Breast epithelium (tissue), 3 donors: ENCODE data around the gene ZNF554.

Source experiments
- POLR2A ChIP-seq: fragments of 450-650 bp; IDR thresholded peaks from one replicate; pipeline ENCODE4 v1.6.1; 2016; ENCODE audit warnings: antibody characterized with exemption, mild to moderate bottlenecking, moderate library complexity
- TF ChIP-seq, protein P1 (sequence below), 3 donors: fragments of 450-650 bp; IDR thresholded peaks; one replicate each; pipeline ENCODE4 v1.5.1; 2016 to 2017; ENCODE audit warnings: antibody characterized with exemption in 3 of 3, mild to moderate bottlenecking in 3 of 3, moderate library complexity in 3 of 3

DNA sequence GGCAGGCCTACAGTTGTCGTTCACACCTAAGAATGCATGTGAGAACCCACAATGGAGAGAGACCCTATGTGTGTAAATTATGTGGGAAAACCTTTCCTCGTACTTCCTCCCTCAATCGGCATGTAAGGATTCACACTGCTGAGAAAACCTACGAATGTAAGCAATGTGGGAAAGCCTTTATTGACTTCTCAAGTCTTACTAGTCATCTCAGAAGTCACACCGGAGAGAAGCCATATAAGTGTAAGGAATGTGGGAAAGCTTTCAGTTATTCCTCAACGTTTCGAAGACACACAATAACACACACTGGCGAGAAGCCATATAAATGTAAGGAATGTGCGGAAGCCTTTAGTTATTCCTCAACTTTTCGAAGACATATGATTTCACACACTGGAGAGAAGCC is 32.9 kb downstream of the ZNF554 start:
- TF ChIP-seq, protein P1, sequence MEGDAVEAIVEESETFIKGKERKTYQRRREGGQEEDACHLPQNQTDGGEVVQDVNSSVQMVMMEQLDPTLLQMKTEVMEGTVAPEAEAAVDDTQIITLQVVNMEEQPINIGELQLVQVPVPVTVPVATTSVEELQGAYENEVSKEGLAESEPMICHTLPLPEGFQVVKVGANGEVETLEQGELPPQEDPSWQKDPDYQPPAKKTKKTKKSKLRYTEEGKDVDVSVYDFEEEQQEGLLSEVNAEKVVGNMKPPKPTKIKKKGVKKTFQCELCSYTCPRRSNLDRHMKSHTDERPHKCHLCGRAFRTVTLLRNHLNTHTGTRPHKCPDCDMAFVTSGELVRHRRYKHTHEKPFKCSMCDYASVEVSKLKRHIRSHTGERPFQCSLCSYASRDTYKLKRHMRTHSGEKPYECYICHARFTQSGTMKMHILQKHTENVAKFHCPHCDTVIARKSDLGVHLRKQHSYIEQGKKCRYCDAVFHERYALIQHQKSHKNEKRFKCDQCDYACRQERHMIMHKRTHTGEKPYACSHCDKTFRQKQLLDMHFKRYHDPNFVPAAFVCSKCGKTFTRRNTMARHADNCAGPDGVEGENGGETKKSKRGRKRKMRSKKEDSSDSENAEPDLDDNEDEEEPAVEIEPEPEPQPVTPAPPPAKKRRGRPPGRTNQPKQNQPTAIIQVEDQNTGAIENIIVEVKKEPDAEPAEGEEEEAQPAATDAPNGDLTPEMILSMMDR (IDR thresholded peaks at IDR 0.05), result no peak
- TF ChIP-seq POLR2A, result no peak
